Trophoblast cell (in vitro differentiated cells and primary cell): ENCODE measurements around the gene DNAJC13.

Experiments
- DNase-seq, 2 donors: peaks; one replicate each; pipeline ENCODE4 v3.0.0-alpha.2; 2016
- H2AFZ ChIP-seq: 2 replicates; pipeline ENCODE4 v1.6.1; 2013; ENCODE audit warnings: low read length, moderate library complexity, mild to moderate bottlenecking; ENCODE audit not compliant: insufficient read depth, poor library complexity
- H2AK5ac ChIP-seq: 2 replicates; pipeline ENCODE4 v1.6.1; 2013; ENCODE audit warnings: mild to moderate bottlenecking, low read length
- H2BK120ac ChIP-seq: 2 replicates; pipeline ENCODE4 v1.6.1; 2013; ENCODE audit warnings: low read length, mild to moderate bottlenecking, moderate library complexity; ENCODE audit not compliant: insufficient read depth, poor library complexity
- H2BK12ac ChIP-seq: 2 replicates; pipeline ENCODE4 v1.6.1; 2013; ENCODE audit warnings: mild to moderate bottlenecking, low read length, moderate library complexity
- H2BK5ac ChIP-seq: 2 replicates; pipeline ENCODE4 v1.6.1; 2013; ENCODE audit warnings: low read length, low read depth, moderate library complexity, mild to moderate bottlenecking; ENCODE audit not compliant: poor library complexity
- H3K14ac ChIP-seq: 2 replicates; pipeline ENCODE4 v1.6.1; 2013; ENCODE audit warnings: mild to moderate bottlenecking, low read length
- H3K18ac ChIP-seq: 2 replicates; pipeline ENCODE4 v1.6.1; 2013; ENCODE audit warnings: mild to moderate bottlenecking, low read length
- H3K23ac ChIP-seq: 2 replicates; pipeline ENCODE4 v1.6.1; 2013; ENCODE audit warnings: low read length
- H3K27ac ChIP-seq: 2 replicates; pipeline ENCODE4 v1.5.1; 2013; ENCODE audit warnings: low read depth, mild to moderate bottlenecking, inconsistent platforms, low read length, moderate library complexity
- H3K27me3 ChIP-seq: 2 replicates; pipeline ENCODE4 v1.6.1; 2013; ENCODE audit warnings: inconsistent platforms, mild to moderate bottlenecking, low read length, moderate library complexity; ENCODE audit not compliant: insufficient read depth
- H3K36me3 ChIP-seq, 2 experiments: 1 replicate in 1 of 2; 2 replicates in 1 of 2; pipeline ENCODE4 v1.6.1; 2013; ENCODE audit warnings: low read length in 2 of 2, mild to moderate bottlenecking in 2 of 2, moderate library complexity in 1 of 2; ENCODE audit not compliant: insufficient read depth in 2 of 2, control insufficient read depth in 1 of 2
- H3K4ac ChIP-seq: 2 replicates; pipeline ENCODE4 v1.6.1; 2013; ENCODE audit warnings: low read depth, mild to moderate bottlenecking, low read length, moderate library complexity
- H3K4me1 ChIP-seq, 2 experiments: 1 replicate in 1 of 2; 2 replicates in 1 of 2; pipeline ENCODE4 v1.6.1; 2013; ENCODE audit warnings: low read length in 2 of 2, mild to moderate bottlenecking in 2 of 2, moderate library complexity in 1 of 2; ENCODE audit not compliant: insufficient read depth in 2 of 2, control insufficient read depth in 1 of 2
- H3K4me2 ChIP-seq: 2 replicates; pipeline ENCODE4 v1.6.1; 2013; ENCODE audit warnings: inconsistent platforms, mild to moderate bottlenecking, low read length, moderate library complexity
- H3K4me3 ChIP-seq: 2 replicates; pipeline ENCODE4 v1.5.1; 2013; ENCODE audit warnings: mild to moderate bottlenecking, low read depth, low read length, inconsistent platforms
- H3K79me1 ChIP-seq: one replicate; pipeline ENCODE4 v1.6.1; 2013; ENCODE audit warnings: low read length
- H3K79me2 ChIP-seq: 2 replicates; pipeline ENCODE4 v1.6.1; 2013; ENCODE audit warnings: low read length, mild to moderate bottlenecking; ENCODE audit not compliant: control insufficient read depth, insufficient read depth, poor library complexity
- H3K9ac ChIP-seq: 2 replicates; pipeline ENCODE4 v1.6.1; 2013; ENCODE audit warnings: mild to moderate bottlenecking, low read length
- H3K9me3 ChIP-seq: 2 replicates; pipeline ENCODE4 v1.6.1; 2013; ENCODE audit warnings: low read depth, mild to moderate bottlenecking, control low read depth, inconsistent platforms, low read length; ENCODE audit not compliant: insufficient read depth
- H4K12ac ChIP-seq: 2 replicates; pipeline ENCODE4 v1.6.1; 2013; ENCODE audit warnings: low read depth, mild to moderate bottlenecking, low read length, moderate library complexity
- H4K8ac ChIP-seq: 2 replicates; pipeline ENCODE4 v1.6.1; 2013; ENCODE audit warnings: low read depth, mild to moderate bottlenecking, low read length, moderate library complexity
- H4K91ac ChIP-seq: one replicate; pipeline ENCODE4 v1.6.1; 2013; ENCODE audit warnings: low read depth, mild to moderate bottlenecking, low read length, moderate library complexity
- WGBS: extraction: QIAGEN DNeasy Blood & Tissue Kit; methylation state at CpG from one replicate; pipeline ENCODE4 v1.1.7; 2013; ENCODE audit warnings: missing lambda C conversion rate; ENCODE audit not compliant: insufficient read length, insufficient coverage; ENCODE audit errors: extremely low coverage; 5-methylcytosine and 5-hydroxymethylcytosine counted together

DNAJC13 gene

DNA sequence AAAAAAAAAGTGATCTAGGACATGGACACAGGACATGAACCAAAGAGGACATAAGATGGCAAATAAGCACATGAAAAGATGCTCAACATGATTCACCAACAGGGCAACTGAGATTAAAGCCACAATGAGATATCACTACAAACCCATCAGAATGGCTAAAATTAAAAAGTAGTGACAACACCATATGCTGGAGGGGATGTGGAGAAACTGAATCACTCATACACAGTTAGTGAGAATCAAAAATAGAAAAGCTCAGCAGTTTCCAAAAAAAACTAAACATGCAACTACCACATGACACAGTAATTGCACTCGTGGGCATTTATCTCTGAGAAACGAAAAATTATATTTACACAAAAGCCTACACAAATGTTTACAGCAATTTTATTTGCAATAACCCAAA lies 151.9 kb downstream of the DNAJC13 start:
- no peak overlapping the region for H4K8ac ChIP-seq
- no peaks in the 10 kb centered on the region for H3K79me2 ChIP-seq
- H2BK12ac ChIP-seq: no peak overlapping the region
- H2AFZ ChIP-seq: no peak overlapping the region
- H4K91ac ChIP-seq: no peak overlapping the region
- H3K4me2 ChIP-seq: no peak overlapping the region
- no peak overlapping the region for H3K18ac ChIP-seq
- WGBS: no CpG with 5 or more reads among the region's 2 CpGs
- no peak overlapping the region for H2BK120ac ChIP-seq
- no peaks in the 10 kb centered on the region for H3K4me1 ChIP-seq
- no peaks in the 10 kb centered on the region for H3K36me3 ChIP-seq
- DNase-seq: no peak
- no peak overlapping the region for H3K4ac ChIP-seq
- H2BK5ac ChIP-seq: no peak overlapping the region
- no peaks in the 10 kb centered on the region for H3K27me3 ChIP-seq
- H2AK5ac ChIP-seq: no peak overlapping the region
- no peaks in the 10 kb centered on the region for H3K9me3 ChIP-seq
- no peak overlapping the region for H3K4me3 ChIP-seq
- H3K23ac ChIP-seq: no peak overlapping the region
- H4K12ac ChIP-seq: no peak overlapping the region
- H3K14ac ChIP-seq: no peak overlapping the region
- no peaks in the 10 kb centered on the region for H3K79me1 ChIP-seq
- H3K9ac ChIP-seq: no peak overlapping the region
- no peak overlapping the region for H3K27ac ChIP-seq

DNA sequence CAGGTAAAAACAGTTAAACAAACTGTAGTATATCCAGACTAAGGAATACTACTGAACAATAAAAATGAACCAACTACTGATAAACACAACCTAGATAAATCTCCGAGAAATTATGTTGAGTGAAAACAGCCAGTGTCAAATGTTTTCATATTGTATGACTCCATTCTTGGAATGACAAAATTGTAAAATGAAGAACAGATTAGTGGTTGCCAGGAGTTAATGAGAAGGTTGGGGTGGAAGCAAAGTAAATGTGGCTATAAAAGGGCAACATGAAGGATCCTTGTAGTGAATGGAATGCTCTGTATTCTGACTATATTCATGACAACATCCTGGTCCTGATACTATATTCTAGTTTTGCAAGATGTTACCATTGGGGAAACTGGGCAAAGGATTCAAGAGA lies 152.3 kb downstream of the DNAJC13 start:
- no CpG with 5 or more reads among the region's 1 CpG for WGBS
- Histone ChIP-seq H3K4me2 (no peak overlapping the region), H3K9ac (no peak overlapping the region)

DNA sequence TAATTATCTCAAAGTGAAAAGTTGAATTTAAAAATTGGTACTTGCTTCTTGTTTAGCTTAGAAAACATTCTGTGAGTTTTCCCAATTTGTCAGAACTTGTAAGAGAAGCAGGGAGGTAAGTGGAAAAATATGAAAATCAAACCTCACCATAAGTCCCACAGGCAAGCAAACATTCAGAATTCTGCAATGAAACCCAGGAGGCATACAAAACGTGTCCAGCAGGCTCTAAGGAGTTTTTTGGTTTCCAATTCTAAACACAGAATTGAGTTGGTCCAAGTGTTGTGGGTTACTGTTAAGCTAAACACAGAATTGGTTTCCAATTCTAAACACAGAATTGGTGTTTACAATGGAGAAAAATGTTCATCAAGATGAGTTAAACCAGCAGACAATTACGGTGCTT lies 152.7 kb downstream of the DNAJC13 start:
- no peak overlapping the region for H3K9ac ChIP-seq
- H3K23ac ChIP-seq: no peak overlapping the region
- H3K79me1 ChIP-seq: no peaks in the 10 kb centered on the region
- no peak overlapping the region for H3K18ac ChIP-seq
- H4K8ac ChIP-seq: no peak overlapping the region
- H2AK5ac ChIP-seq: no peak overlapping the region
- H3K9me3 ChIP-seq: no peaks in the 10 kb centered on the region
- H3K4me2 ChIP-seq: no peak overlapping the region
- no peak overlapping the region for H3K4me3 ChIP-seq
- DNase-seq: no peak
- no peak overlapping the region for H3K27ac ChIP-seq
- H2BK120ac ChIP-seq: no peak overlapping the region
- H3K14ac ChIP-seq: no peak overlapping the region
- H4K12ac ChIP-seq: no peak overlapping the region
- H4K91ac ChIP-seq: no peak overlapping the region
- H3K79me2 ChIP-seq: no peaks in the 10 kb centered on the region
- no peak overlapping the region for H2BK5ac ChIP-seq
- no peaks in the 10 kb centered on the region for H3K4me1 ChIP-seq
- H3K36me3 ChIP-seq: peaks cover 0 to 2% of the 10 kb centered on the region in 2 experiments
- H3K4ac ChIP-seq: no peak overlapping the region
- no peak overlapping the region for H2AFZ ChIP-seq
- no CpG with 5 or more reads among the region's 2 CpGs for WGBS
- H3K27me3 ChIP-seq: no peaks in the 10 kb centered on the region
- H2BK12ac ChIP-seq: no peak overlapping the region

More for the DNA sequence above, 152.3 kb downstream of the DNAJC13 start:
- H2BK12ac ChIP-seq: no peak overlapping the region
- no peak overlapping the region for H2BK120ac ChIP-seq
- no peak overlapping the region for H2AFZ ChIP-seq
- H4K91ac ChIP-seq: no peak overlapping the region
- no peaks in the 10 kb centered on the region for H3K4me1 ChIP-seq
- no peak overlapping the region for H3K4ac ChIP-seq
- no peak overlapping the region for H3K23ac ChIP-seq
- H3K27me3 ChIP-seq: no peaks in the 10 kb centered on the region
- H3K79me1 ChIP-seq: no peaks in the 10 kb centered on the region
- H3K18ac ChIP-seq: no peak overlapping the region
- H3K79me2 ChIP-seq: no peaks in the 10 kb centered on the region
- H4K8ac ChIP-seq: no peak overlapping the region
- no peaks in the 10 kb centered on the region for H3K36me3 ChIP-seq
- no peak overlapping the region for H2BK5ac ChIP-seq
- no peak overlapping the region for H3K14ac ChIP-seq
- no peak for DNase-seq
- H3K27ac ChIP-seq: no peak overlapping the region
- H3K9me3 ChIP-seq: no peaks in the 10 kb centered on the region
- H3K4me3 ChIP-seq: no peak overlapping the region
- H2AK5ac ChIP-seq: no peak overlapping the region
- H4K12ac ChIP-seq: no peak overlapping the region

DNA sequence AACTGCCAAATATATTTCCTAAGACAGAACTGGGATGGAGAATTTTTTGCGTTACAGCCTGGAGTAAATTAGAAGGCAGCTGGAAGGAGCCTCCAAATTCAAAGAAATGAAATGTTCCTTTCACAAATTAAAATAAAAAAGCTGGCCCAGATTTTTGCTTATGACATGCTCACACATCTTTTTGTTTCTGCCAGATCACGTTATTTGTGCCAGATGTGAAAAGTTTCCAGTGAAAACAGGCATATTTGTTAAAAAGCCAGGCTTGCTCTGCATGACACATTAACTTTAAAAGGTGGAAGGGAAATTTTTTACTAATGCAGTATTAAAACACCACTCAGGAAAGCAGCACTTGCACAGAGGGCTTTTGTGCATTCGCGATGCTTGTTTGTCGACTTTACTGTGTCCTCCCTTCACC lies 156.5 kb downstream of the DNAJC13 start:
- H3K9me3 ChIP-seq: no peaks in the 10 kb centered on the region
- H3K18ac ChIP-seq: no peak overlapping the region
- H4K12ac ChIP-seq: no peak overlapping the region
- H2AK5ac ChIP-seq: no peak overlapping the region
- no peaks in the 10 kb centered on the region for H3K27me3 ChIP-seq
- no peak overlapping the region for H3K27ac ChIP-seq
- H2AFZ ChIP-seq: no peak overlapping the region
- H3K79me2 ChIP-seq: no peaks in the 10 kb centered on the region
- no peaks in the 10 kb centered on the region for H3K4me1 ChIP-seq
- no peak overlapping the region for H3K4me3 ChIP-seq
- no peak overlapping the region for H3K4me2 ChIP-seq
- no peak overlapping the region for H3K14ac ChIP-seq
- no peak overlapping the region for H2BK12ac ChIP-seq
- H3K23ac ChIP-seq: no peak overlapping the region
- no peaks in the 10 kb centered on the region for H3K79me1 ChIP-seq
- DNase-seq: no peak
- H2BK5ac ChIP-seq: no peak overlapping the region
- H2BK120ac ChIP-seq: no peak overlapping the region
- H4K91ac ChIP-seq: no peak overlapping the region
- peaks cover 0 to 3% of the 10 kb centered on the region in 2 experiments for H3K36me3 ChIP-seq
- no peak overlapping the region for H3K4ac ChIP-seq
- no peak overlapping the region for H4K8ac ChIP-seq
- no peak overlapping the region for H3K9ac ChIP-seq
- no CpG with 5 or more reads among the region's 5 CpGs for WGBS
